Brain microvascular endothelial cell (primary cell): ENCODE data around the gene PDE3A.

ENCODE experiments used
- DNase-seq: peaks from one replicate; pipeline ENCODE4 v3.0.0-alpha.2; 2020
- H3K27ac ChIP-seq: fragments of 250-450 bp; sonication (Bioruptor Pico); 2 replicates; pipeline ENCODE4 v1.5.1; 2020; ENCODE audit warnings: mild to moderate bottlenecking, moderate library complexity
- H3K27me3 ChIP-seq: fragments of 250-450 bp; sonication (Bioruptor Pico); replicated peaks from 2 replicates; pipeline ENCODE4 v1.5.1; 2020; ENCODE audit warnings: mild to moderate bottlenecking
- H3K36me3 ChIP-seq: fragments of 250-450 bp; sonication (Bioruptor Pico); replicated peaks from 2 replicates; pipeline ENCODE4 v1.5.1; 2020; ENCODE audit warnings: mild to moderate bottlenecking
- H3K4me3 ChIP-seq: 2 replicates; pipeline ENCODE4 v1.5.1; 2011; ENCODE audit warnings: low read depth, mild to moderate bottlenecking, control low read depth, low read length, moderate library complexity
- in situ Hi-C: cut with HindIII; loops from 2 replicates; pipeline ENCODE4 v1.10.0; 2017; ENCODE audit warnings: low sequenced_read_pairs, low pct_ligation_motif_present
- TF ChIP-seq, protein P1 (sequence below): IDR thresholded peaks from 2 replicates; pipeline ENCODE4 v1.5.1; 2011; ENCODE audit warnings: low read depth, mild to moderate bottlenecking, moderate library complexity, low read length, control low read depth, inconsistent platforms; ENCODE audit errors: missing control alignments

The PDE3A gene

DNA sequence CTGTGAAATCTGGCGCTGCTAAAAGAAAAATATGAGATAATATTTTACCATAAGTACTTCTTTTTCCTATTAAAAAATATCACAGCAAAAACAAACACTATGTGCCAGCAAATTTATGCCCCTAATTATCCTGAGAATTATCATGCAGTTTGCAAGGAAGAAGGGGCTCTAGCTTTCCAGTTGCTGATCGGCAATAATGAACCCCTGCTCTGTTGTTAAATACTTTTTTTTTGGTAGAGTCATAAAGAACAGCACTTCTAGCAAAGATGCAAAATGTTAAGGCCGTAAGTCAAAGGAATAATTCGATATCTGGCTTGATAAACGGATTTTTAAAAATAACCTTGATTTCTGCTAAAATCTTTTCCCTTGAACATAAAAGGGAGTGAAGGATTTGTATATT lies 108.9 kb downstream of the PDE3A start:
- Histone ChIP-seq H3K27me3 (no peaks in the 10 kb centered on the region), H3K4me3 (no peak overlapping the region), H3K27ac (no peak overlapping the region), H3K36me3 (no peaks in the 10 kb centered on the region)
- in situ Hi-C loops, result no loop called here
- no peak for DNase-seq
- TF ChIP-seq, protein P1, sequence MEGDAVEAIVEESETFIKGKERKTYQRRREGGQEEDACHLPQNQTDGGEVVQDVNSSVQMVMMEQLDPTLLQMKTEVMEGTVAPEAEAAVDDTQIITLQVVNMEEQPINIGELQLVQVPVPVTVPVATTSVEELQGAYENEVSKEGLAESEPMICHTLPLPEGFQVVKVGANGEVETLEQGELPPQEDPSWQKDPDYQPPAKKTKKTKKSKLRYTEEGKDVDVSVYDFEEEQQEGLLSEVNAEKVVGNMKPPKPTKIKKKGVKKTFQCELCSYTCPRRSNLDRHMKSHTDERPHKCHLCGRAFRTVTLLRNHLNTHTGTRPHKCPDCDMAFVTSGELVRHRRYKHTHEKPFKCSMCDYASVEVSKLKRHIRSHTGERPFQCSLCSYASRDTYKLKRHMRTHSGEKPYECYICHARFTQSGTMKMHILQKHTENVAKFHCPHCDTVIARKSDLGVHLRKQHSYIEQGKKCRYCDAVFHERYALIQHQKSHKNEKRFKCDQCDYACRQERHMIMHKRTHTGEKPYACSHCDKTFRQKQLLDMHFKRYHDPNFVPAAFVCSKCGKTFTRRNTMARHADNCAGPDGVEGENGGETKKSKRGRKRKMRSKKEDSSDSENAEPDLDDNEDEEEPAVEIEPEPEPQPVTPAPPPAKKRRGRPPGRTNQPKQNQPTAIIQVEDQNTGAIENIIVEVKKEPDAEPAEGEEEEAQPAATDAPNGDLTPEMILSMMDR, result no peak

- H3K27me3 ChIP-seq, result no peaks in the 10 kb centered on the region
- H3K36me3 ChIP-seq, result no peaks in the 10 kb centered on the region
- DNase-seq, result no peak
- in situ Hi-C loops, result no loop called here
- no peak overlapping the region for H3K4me3 ChIP-seq
- H3K27ac ChIP-seq, result no peak overlapping the region
- TF ChIP-seq, protein P1, result no peak
Observed at GRCh38 chr12:20477672-20478071, 109.3 kb downstream of the PDE3A start.

DNA sequence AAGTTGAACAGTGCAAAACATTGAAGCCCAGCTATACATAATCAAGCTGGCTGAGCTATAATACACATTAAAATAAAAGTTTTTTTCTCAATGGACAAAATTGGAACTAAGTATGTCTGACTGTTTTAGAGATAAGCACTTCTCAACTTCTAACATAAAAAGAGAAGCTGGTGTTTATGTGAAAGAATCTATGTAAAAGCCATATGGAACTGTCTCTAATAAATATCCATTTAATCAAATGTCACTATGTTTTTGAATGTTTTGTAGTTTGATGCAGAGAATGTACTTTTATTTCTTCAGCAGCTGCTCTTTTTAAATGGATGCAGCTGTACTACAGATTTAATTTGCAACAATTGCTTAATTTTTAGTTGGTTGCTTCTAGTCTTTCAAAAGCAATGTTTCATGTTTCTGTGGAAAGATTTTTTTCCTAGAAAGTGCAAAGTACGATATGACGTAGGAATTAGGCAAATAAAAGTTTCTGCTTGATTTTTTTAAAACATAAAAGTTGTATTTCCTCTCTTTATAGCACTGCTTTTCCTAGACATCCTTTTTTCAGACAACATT lies 114.2 kb downstream of the PDE3A start:
- Histone ChIP-seq H3K36me3 (no peaks in the 10 kb centered on the region), H3K27ac (no peak overlapping the region), H3K4me3 (no peak overlapping the region), H3K27me3 (no peaks in the 10 kb centered on the region)
- no peak for DNase-seq
- in situ Hi-C loops, result no loop called here
- TF ChIP-seq, protein P1, result no peak

DNA sequence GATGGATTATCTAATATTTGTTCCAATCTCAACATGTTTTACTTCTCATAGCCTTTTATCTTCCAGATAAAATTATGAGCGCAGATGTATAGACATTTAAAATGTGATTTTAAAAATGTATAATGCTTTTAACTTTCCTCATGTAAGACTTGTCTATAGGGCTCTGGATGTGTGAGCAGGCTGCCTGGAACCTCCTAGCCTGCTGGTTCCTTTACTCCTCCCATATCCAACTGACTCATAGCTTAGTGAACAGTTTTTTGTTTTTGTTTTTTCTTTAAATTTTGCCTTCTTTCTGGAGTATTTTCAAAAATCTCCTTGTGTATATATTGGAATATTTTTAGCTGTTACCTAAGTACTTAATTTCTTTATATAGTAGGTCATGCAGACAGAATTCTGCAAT lies 115.4 kb downstream of the PDE3A start:
- Histone ChIP-seq H3K36me3 (no peaks in the 10 kb centered on the region), H3K27ac (no peak overlapping the region), H3K27me3 (no peaks in the 10 kb centered on the region), H3K4me3 (no peak overlapping the region)
- peak; percentile 53 for DNase-seq
- in situ Hi-C loops, result no loop called here
- TF ChIP-seq, protein P1, result no peak

- Histone ChIP-seq H3K36me3 (no peaks in the 10 kb centered on the region), H3K4me3 (no peak overlapping the region), H3K27me3 (no peaks in the 10 kb centered on the region), H3K27ac (peak overlapping the region; percentile 52)
- in situ Hi-C loops, result no loop called here
- TF ChIP-seq, protein P1, result peak; percentile 30
- no peak for DNase-seq
Observed at GRCh38 chr12:20486233-20486632, 117.9 kb downstream of the PDE3A start.

DNA sequence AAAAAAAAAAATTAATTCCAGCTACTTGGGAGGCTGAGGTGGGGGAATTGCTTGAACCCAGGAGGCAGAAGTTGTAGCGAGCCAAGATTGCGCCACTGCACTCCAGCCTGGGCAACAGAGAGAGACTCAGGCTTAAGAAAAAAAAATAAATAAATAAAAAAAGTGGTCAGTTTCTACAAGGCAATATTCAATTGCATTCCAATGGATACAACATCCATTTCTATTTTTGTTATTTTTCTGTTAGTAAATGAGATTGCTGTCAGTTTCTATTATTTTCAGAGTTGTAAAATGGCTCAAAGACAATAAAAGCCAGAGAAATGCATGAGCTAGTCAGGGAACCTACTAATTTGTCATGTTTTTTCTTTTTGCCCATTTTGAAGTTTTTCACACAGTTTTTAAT lies 119.2 kb downstream of the PDE3A start:
- in situ Hi-C loops, result no loop called here
- H3K36me3 ChIP-seq, result no peaks in the 10 kb centered on the region

More for the DNA sequence above, 119.2 kb downstream of the PDE3A start:
- Histone ChIP-seq H3K27ac (no peak overlapping the region), H3K27me3 (no peaks in the 10 kb centered on the region), H3K4me3 (no peak overlapping the region)
- TF ChIP-seq, protein P1, result no peak
- no peak for DNase-seq
